Astrocyte of the cerebellum (primary cell): ENCODE data around the gene GCLC.

ENCODE experiments used
- DNase-seq: peaks from one replicate; pipeline ENCODE4 v3.0.0-alpha.2; 2011; ENCODE audit warnings: low read depth
- H3K4me3 ChIP-seq: 2 replicates; pipeline ENCODE4 v1.5.1; 2011; ENCODE audit warnings: mild to moderate bottlenecking, low read depth, low read length, moderate library complexity
- in situ Hi-C: cut with HindIII; loops from 2 replicates; pipeline ENCODE4 v1.10.0; 2017; ENCODE audit warnings: low sequenced_read_pairs
- TF ChIP-seq, protein P1 (sequence below): IDR thresholded peaks from 2 replicates; pipeline ENCODE4 v1.5.1; 2012; ENCODE audit warnings: low read length, low read depth, moderate library complexity, mild to moderate bottlenecking; ENCODE audit errors: missing control alignments

GCLC gene

DNA sequence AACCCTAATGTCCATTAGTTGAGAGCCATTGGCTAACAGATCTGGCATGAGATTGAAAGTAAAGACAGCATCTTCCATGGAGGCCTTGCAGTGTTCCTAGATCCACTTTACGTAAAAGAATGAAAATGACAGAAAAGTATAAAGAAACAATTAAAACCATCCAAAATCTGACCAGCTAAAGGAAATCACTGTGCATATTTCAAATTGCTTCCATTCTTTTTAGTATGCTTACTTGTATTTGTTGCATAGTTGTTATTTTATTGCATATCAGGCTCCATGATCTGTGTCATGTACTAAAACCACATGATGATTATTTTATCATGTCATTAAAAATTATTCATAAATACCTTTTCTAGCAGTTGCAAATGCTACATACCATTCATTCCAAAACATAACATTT is 67.9 kb downstream of the GCLC start:
- DNase-seq: no peak
- in situ Hi-C loops: no loop called here
- TF ChIP-seq, protein P1, sequence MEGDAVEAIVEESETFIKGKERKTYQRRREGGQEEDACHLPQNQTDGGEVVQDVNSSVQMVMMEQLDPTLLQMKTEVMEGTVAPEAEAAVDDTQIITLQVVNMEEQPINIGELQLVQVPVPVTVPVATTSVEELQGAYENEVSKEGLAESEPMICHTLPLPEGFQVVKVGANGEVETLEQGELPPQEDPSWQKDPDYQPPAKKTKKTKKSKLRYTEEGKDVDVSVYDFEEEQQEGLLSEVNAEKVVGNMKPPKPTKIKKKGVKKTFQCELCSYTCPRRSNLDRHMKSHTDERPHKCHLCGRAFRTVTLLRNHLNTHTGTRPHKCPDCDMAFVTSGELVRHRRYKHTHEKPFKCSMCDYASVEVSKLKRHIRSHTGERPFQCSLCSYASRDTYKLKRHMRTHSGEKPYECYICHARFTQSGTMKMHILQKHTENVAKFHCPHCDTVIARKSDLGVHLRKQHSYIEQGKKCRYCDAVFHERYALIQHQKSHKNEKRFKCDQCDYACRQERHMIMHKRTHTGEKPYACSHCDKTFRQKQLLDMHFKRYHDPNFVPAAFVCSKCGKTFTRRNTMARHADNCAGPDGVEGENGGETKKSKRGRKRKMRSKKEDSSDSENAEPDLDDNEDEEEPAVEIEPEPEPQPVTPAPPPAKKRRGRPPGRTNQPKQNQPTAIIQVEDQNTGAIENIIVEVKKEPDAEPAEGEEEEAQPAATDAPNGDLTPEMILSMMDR: no peak
- no peak overlapping the region for H3K4me3 ChIP-seq

DNA sequence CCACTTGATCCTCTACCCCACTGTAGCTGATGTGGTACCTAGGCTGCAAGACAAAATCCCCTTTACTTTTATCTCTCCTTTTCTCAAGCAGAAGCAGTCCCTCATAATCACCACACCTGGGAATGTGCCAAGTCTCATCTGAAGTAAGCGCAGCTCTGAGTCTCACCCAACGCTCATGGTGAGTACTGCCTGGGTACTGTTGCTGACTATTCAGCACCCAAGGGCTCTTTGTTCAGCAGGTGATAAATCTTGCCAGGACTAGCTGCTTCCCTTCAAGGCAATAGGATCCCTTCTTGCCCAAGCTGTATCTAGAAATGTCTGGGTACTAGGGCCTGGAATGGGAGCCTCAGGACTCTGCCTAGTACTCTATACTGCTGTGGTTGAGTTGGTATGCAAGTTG is 70.9 kb downstream of the GCLC start:
- DNase-seq: no peak
- in situ Hi-C loops: no loop called here
- TF ChIP-seq, protein P1: no peak
- no peak overlapping the region for H3K4me3 ChIP-seq

DNA sequence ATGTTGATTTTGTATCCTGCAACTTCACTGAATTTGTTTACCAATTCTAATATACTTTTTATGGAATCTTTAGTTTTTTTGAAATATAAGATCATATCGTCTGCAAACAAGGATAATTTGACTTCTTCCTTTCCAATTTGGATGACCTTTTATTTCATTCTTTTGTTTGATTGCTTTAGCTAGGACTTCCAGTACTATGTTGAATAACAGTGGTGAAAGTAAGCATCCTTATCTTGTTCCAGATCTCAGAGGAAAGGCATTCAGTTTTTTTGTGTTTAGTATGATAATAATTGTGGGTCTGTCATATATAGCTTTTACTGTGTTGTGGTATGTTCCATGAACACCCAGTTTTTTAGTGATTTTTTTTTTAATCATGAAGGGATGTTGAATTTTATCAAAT is 75.7 kb downstream of the GCLC start:
- TF ChIP-seq, protein P1: no peak
- no peak for DNase-seq
- H3K4me3 ChIP-seq: no peak overlapping the region
- in situ Hi-C loops: no loop called here

DNA sequence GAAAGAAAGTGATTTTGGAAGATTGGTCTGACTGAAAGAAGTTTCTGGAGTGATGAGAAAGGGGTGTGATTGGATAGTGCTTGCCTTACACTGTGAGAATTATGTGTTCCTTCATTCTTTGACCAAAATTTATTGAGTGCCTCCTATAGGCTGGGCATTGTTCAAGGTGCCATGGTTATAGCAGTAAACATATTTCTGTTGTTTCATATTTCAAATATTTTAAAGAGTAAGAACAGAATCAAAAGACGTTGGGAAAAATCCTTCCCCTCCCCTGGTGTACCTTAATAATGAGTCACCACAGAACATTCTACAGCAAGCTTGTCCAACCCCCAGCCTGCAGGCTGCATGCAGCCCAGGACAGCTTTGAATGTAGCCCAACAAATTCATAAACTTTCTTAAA is 78.6 kb downstream of the GCLC start:
- DNase-seq: no peak
- in situ Hi-C loops: no loop called here
- TF ChIP-seq, protein P1: no peak
- no peak overlapping the region for H3K4me3 ChIP-seq

DNA sequence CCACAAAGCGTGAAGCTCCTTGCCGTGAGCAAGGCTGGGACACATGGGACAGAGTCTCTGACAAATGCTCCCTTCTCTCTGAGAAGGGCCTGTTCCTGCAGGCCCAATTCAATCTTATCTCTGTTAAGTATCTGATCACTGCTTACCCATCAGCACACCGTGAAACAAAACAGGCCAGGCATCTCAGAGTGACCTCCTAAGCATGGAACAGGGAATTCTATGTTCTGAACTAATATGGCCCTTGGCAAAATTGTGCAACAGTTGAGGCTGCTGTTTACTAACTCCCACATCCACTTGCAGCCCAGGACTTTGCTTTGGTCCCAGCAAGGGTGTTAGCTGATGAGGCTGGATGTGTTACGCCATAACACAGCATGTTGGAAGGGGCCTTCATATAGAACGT is 79.2 kb downstream of the GCLC start:
- in situ Hi-C loops: no loop called here
- no peak for DNase-seq
- TF ChIP-seq, protein P1: no peak
- no peak overlapping the region for H3K4me3 ChIP-seq

DNA sequence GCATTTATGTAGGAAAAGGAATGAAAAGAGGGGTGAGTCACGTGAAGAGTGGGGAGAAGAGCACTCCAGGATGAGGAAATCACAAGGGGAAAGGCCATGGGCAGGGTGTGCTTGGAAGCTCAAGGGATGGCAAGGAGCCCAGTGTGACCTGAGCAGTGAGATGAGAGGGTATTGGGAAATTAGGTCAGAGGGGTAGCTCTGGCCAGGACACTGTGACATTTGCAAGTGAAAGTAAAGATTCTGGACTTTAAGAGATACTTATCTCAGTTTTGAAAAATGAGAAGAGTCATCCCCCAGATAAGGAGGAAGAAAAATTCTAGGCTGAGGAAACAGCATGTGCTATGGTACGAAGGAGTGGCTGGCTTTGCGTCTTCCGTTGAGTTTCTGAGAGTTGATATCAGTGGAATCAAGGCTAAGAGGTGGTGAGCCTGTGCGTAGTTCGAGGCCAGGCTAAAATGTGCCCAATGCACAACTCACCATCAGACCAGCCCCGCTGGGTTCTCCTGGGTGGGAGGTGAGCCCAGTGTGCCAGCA is 79.9 kb downstream of the GCLC start:
- DNase-seq: no peak
- in situ Hi-C loops: no loop called here
- H3K4me3 ChIP-seq: no peak overlapping the region
- TF ChIP-seq, protein P1: no peak

DNA sequence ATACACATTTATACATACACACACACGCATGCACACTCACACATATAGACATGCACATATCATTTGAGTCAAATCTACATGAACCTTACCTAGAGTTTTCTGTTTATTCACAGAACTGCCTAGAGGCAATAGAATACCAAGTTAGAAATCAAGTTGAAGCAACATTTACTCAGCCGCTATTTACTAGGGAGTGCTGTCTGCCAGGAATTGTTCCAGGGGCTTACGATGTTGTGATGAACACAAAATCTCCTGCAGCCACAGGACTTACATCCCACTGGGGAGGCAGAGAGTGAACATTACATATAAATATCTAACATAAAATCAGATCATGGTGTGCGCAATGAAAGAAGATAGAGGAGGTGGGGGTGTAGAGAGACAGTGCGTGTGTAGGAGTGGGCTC is 80.4 kb downstream of the GCLC start:
- no peak for DNase-seq
- in situ Hi-C loops: no loop called here

More for the DNA sequence above, 80.4 kb downstream of the GCLC start:
- no peak overlapping the region for H3K4me3 ChIP-seq
- TF ChIP-seq, protein P1: no peak
